Retinal pigment epithelial cell (primary cell): ENCODE results near the gene SPRY4.
"Not testable (repeated sequence)": the region's sequence is repeated elsewhere in the genome, so short reads cannot be mapped to it uniquely, and the experiment has no call there.

Experiments used
- DNase-seq: peaks from one replicate; pipeline ENCODE4 v3.0.0-alpha.2; 2010; ENCODE audit warnings: low read depth
- H3K4me3 ChIP-seq: 2 replicates; pipeline ENCODE4 v1.5.1; 2011; ENCODE audit warnings: mild to moderate bottlenecking, low read length, control low read depth, moderate library complexity
- CTCF ChIP-seq: conservative IDR thresholded peaks from 2 replicates; pipeline ENCODE4 v1.5.1; 2011; ENCODE audit warnings: low read depth, low read length, control low read depth, inconsistent platforms

The SPRY4 gene

GRCh38 chr5:142300677-142301076 is 24.1 kb downstream of the SPRY4 start:
- no peak overlapping the region for H3K4me3 ChIP-seq
- DNase-seq = no peak
- TF ChIP-seq CTCF = no peak

GRCh38 chr5:142298789-142299188 is 26.0 kb downstream of the SPRY4 start:
- no peak for TF ChIP-seq CTCF
- no peak overlapping the region for H3K4me3 ChIP-seq
- no peak for DNase-seq

- not testable (repeated sequence) for DNase-seq, H3K4me3 ChIP-seq
Observed at GRCh38 chr5:142297786-142298185, 27.0 kb downstream of the SPRY4 start.

- no peak overlapping the region for H3K4me3 ChIP-seq
- no peak for TF ChIP-seq CTCF
- DNase-seq = peak; percentile 85
Observed at GRCh38 chr5:142296914-142297417, 27.9 kb downstream of the SPRY4 start.

GRCh38 chr5:142295960-142296860 is 28.6 kb downstream of the SPRY4 start:
- TF ChIP-seq CTCF = no peak
- H3K4me3 ChIP-seq = no peak overlapping the region
- no peak for DNase-seq

- no peak overlapping the region for H3K4me3 ChIP-seq
- TF ChIP-seq CTCF = no peak
- no peak for DNase-seq
Observed at GRCh38 chr5:142295084-142295758, 29.6 kb downstream of the SPRY4 start.

- no peak for TF ChIP-seq CTCF
- no peak overlapping the region for H3K4me3 ChIP-seq
- no peak for DNase-seq
Observed at GRCh38 chr5:142293486-142293885, 31.3 kb downstream of the SPRY4 start.
